Measurements from ENCODE around the gene NMNAT3.

DNA sequence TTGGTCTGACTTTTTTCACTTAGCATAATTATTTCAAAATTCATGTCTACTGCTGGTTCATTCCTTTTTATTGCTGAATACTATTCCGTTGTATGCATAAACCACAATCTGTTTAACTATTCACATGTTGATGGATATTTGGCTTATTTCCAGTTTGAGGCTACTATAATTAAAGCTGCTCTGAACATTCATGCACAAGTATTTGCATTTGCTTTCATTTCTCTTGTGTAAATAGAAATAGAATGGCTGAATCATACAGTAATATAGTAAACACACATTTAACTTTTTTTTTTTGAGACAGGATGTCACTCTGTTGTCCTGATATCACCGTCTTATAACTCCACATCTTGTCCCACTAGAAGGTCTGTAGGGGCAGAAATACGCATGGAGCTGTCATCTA, 57.3 kb downstream of the NMNAT3 start:
- TF ChIP-seq EP300 (IDR thresholded peaks at IDR 0.05) (no peak), CTCF (IDR thresholded peaks at IDR 0.05) (no peak), POLR2A (IDR thresholded peaks at IDR 0.05) (no peak), POLR2AphosphoS5 (IDR thresholded peaks at IDR 0.05) (no peak)

Data from upper lobe of left lung (tissue), 4 donors.